GM12872 (cell line): ENCODE measurements around the gene CLEC1B.

Source experiments
- TF ChIP-seq, protein P1 (sequence below): IDR thresholded peaks from 3 replicates; pipeline ENCODE4 v1.5.1; 2011; ENCODE audit warnings: low read depth, mild to moderate bottlenecking, low read length, moderate library complexity; ENCODE audit not compliant: insufficient read depth

The CLEC1B gene

GRCh38 chr12:9948606-9949296, 50.2 kb downstream of the CLEC1B start:
- TF ChIP-seq, protein P1, sequence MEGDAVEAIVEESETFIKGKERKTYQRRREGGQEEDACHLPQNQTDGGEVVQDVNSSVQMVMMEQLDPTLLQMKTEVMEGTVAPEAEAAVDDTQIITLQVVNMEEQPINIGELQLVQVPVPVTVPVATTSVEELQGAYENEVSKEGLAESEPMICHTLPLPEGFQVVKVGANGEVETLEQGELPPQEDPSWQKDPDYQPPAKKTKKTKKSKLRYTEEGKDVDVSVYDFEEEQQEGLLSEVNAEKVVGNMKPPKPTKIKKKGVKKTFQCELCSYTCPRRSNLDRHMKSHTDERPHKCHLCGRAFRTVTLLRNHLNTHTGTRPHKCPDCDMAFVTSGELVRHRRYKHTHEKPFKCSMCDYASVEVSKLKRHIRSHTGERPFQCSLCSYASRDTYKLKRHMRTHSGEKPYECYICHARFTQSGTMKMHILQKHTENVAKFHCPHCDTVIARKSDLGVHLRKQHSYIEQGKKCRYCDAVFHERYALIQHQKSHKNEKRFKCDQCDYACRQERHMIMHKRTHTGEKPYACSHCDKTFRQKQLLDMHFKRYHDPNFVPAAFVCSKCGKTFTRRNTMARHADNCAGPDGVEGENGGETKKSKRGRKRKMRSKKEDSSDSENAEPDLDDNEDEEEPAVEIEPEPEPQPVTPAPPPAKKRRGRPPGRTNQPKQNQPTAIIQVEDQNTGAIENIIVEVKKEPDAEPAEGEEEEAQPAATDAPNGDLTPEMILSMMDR = no peak

DNA sequence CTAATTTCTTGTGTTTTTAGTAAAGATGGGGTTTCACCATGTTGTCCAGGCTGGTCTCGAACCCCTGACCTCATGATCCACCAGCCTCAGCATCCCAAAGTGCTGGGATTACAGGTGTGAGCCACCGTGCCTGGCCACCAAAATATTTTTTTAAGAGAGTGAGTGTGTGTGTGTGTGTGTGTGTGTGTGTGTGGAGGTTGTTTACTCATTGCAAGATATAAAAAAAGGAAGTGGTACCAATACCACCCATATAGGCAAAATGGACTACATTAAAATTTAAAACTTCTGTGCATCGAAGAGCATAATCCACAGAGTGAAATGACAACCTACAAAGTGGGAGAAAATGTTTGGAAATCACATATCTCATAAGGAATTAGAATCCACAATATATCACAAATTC, 51.2 kb downstream of the CLEC1B start:
- TF ChIP-seq, protein P1 = no peak

GRCh38 chr12:9944391-9944790, 54.5 kb downstream of the CLEC1B start:
- TF ChIP-seq, protein P1 = no peak

DNA sequence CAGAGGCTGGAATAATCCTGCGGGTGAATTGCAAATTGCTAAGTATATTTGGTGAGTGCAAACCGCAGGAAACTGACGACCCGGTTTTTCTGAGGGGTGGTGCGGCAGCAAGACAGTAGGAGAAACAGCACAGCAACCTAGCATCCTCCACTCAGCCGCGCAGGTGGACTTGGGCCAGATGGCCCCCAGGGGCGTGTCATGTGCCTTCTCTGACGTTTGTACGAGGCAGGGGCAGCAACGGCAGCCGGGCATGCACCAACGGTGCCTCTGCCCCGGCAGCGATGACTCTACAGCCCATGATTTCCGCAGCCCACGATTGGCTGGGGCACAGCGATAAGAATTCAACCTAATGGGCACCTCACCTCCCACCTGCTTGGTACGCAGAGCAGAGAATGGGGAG, 55.7 kb downstream of the CLEC1B start:
- TF ChIP-seq, protein P1 = no peak
